HG03520 (cell line): ENCODE data around the gene KTI12.

Experiments
- ATAC-seq: cut with Tn5 transposase; IDR thresholded peaks from one replicate; pipeline ENCODE4 v1.9.1; 2021; ENCODE audit warnings: mild to moderate bottlenecking, moderate library complexity; ENCODE audit not compliant: unreplicated experiment

The KTI12 gene

DNA sequence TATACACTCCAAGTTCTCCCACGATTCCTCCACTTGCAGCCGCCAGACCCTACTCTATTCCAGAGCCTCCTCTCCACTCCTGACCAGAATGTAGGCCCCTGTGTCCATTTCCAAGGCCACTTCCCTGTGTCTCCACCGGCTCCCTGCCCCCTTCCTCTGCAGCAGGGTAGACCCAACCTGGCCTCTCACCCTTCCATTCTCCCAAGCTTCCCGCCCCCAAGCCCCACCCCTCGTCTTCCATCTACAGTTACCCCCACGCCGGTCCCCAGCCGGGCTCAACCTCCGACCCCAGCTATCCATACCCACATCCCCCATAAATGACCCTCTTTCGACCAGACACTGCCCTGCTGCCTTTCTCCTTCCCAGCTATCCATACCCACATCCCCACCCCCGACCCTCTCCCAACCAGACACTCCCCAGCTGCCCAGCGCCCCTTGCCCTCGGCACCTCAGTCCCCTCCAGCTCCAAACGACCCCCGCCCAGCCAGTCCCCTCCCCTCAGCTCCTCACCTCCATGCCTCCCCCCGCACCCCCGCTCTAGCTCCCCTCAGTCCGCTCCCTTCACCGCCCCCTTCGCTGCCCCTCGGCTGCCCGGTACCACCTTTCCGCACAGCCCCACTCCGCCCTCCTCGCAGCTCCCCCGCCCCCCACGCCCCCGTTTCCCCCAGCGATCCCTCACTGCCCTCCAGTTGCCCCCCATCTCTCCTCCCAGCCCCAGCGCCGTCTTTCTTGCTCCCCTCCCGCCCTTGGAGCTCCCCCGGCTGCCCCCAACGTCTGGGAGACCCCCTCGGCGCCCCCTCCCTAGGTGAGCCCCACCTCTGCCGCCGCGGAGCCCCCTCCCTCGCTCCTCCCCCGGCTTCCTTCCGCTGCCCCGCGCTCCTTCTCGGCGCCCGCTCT is 43.8 kb downstream of the KTI12 start:
- no peak for ATAC-seq

DNA sequence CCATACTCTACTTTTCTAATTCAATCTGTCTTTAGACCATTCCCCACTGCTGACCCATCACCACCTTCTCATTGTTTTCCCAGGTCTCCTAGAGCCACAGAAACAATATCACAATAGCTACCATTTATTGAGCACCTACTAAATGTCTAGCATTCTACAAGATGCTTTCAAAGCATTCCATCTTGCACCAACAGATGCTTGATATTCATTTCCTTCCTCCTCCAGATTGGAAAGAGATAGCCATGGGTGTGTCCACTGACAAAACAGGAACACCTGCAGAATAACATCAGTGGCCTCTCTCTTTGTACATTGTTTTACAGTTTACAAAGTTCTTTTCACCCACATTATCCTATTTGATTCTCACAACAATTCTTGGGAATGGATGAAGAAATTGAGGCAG is 45.4 kb downstream of the KTI12 start:
- no peak for ATAC-seq

DNA sequence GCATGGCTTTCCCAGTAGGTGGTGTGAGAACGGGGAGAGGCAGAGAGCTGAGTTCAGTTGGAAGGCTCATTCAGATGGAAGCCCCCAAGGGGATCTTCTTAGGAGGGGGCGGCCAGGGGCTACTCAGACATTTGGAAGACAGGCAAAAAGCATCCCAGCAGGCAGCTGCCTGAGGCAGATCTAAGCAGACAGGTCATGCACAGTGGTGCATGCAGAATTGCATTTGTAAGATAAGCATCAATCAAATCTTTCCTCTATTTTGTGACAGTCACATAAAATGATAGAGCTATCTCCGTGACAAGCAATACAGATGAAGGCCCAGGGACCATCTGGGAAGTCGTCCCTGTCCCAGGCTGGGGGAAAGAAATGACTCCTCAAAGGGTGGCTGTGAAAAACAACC is 46.9 kb downstream of the KTI12 start:
- no peak for ATAC-seq

DNA sequence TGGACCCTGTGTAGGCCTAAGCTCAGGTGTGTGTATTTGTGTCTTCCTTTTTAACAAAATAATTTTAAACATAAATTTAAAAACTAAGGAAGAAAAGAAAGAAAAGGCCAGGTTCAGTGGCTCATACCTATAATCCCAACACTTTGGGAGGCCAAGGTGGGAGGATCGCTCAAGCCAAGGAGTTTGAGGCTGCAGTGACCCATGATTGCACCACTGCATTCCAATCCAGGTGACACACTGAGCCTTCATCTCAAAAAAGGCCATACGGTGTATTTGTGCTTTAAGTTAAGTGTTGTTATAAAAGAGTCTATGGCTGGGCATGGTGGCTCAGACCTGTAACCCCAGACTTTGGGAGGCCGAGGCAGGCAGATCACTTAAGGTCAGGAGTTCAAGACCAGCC is 51.4 kb downstream of the KTI12 start:
- no peak for ATAC-seq
